ENCODE results near the gene NSG2. TPM values are rescaled to one million over a fixed set of nuclear protein-coding genes. Genes with fewer than 3 reads are reported as not detected.

NSG2 gene
- total RNA-seq, 1 experiment from 2014 or later: 0.66 TPM

Other genes starting within 250 kb of the NSG2 start
- 7.0 and 8.3 TPM in 2 replicates for gene CPEB4, start 157.4 kb upstream of the NSG2 start, total RNA-seq (2014; rRNA removed; shearing (Covaris generic))
- gene C5orf47, start 56.5 kb upstream of the NSG2 start, total RNA-seq (2014; rRNA removed; shearing (Covaris generic)): 0.07 and 0.28 TPM in 2 replicates